Sigmoid colon (tissue), 7 donors: ENCODE results near the gene ASXL3. TPM values are rescaled to one million over a fixed set of nuclear protein-coding genes. Genes with fewer than 3 reads are reported as not detected.

ENCODE experiments used
- DNase-seq: peaks from one replicate; pipeline ENCODE4 v3.0.0-alpha.2; 2019
- H3K27ac ChIP-seq, 4 donors: fragments of 200-600 bp; sonication (generic); one replicate each; pipeline ENCODE4 v1.5.1; 2016 to 2019; ENCODE audit warnings: mild to moderate bottlenecking in 1 of 4
- H3K27me3 ChIP-seq, 3 donors: fragments of 200-600 bp; sonication (generic); one replicate each; pipeline ENCODE4 v1.5.1; 2019; ENCODE audit warnings: mild to moderate bottlenecking in 1 of 3
- H3K36me3 ChIP-seq, 4 donors: fragments of 200-600 bp; sonication (generic); one replicate each; pipeline ENCODE4 v1.5.1; 2016 to 2019
- H3K4me1 ChIP-seq, 4 donors: fragments of 200-600 bp; sonication (generic); one replicate each; pipeline ENCODE4 v1.5.1; 2017 to 2019
- H3K4me3 ChIP-seq, 4 donors: fragments of 200-600 bp; sonication (generic); one replicate each; pipeline ENCODE4 v1.5.1; 2017 to 2019; ENCODE audit warnings: mild to moderate bottlenecking in 2 of 4, moderate library complexity in 1 of 4
- H3K9me3 ChIP-seq, 4 donors: fragments of 200-600 bp in 3 of 4; sonication (generic) in 3 of 4; one replicate each; pipeline versions ENCODE4 v1.5.1 to v1.6.1; 2013 to 2019
- CTCF ChIP-seq, 4 experiments: fragments of 450-650 bp in 3 of 4; fragments of 200-600 bp in 1 of 4; IDR thresholded peaks; one replicate each; pipeline ENCODE4 v1.5.1; 2016 to 2019; ENCODE audit warnings: antibody characterized with exemption in 4 of 4, mild to moderate bottlenecking in 3 of 4, moderate library complexity in 2 of 4
- EP300 ChIP-seq, 4 donors: sonication (generic); formaldehyde crosslinking; IDR thresholded peaks; one replicate each; pipeline ENCODE4 v1.6.1; 2017; ENCODE audit warnings: antibody characterized with exemption in 4 of 4
- POLR2A ChIP-seq, 2 donors: fragments of 450-650 bp; IDR thresholded peaks; one replicate each; pipeline ENCODE4 v1.6.1; 2016; ENCODE audit warnings: antibody characterized with exemption in 2 of 2, mild to moderate bottlenecking in 2 of 2, moderate library complexity in 2 of 2
- POLR2AphosphoS5 ChIP-seq, 4 donors: sonication (generic); formaldehyde crosslinking; IDR thresholded peaks; one replicate each; pipeline ENCODE4 v1.6.1; 2017; ENCODE audit warnings: antibody characterized with exemption in 4 of 4
- intact Hi-C: fragments of 100-400 bp; cut with DNase I; formaldehyde crosslinking; loops from one replicate; pipeline ENCODE4 v1.15.1; 2023
- polyA plus RNA-seq, 3 donors: library from polyadenylated mRNA; stranded (reverse); fragments of 200-250 nt; gene quantifications; one replicate each; pipeline ENCODE4 v1.2.3, GENCODE V29; 2013
- total RNA-seq, 4 donors: library from RNA; depleted of rRNA; stranded (reverse); fragments of >200 nt; gene quantifications; one replicate each; pipeline ENCODE4 v1.1.0, GENCODE V29; 2016
- donor health status: healthy with polysubstance abuse.
- donor health status: Bipolar disorder and iron deficiency.
- donor health status: healthy.

ASXL3 gene
- total and polyA plus RNA-seq, 7 donors = under 0.01 to 9.1 (median 3.6) TPM

GRCh38 chr18:33781429-33781828 lies 203.4 kb downstream of the ASXL3 start:
- Histone ChIP-seq H3K27ac (no peak overlapping the region), H3K9me3 (no peaks in the 10 kb centered on the region), H3K36me3 (no peaks in the 10 kb centered on the region), H3K4me1 (no peaks in the 10 kb centered on the region), H3K4me3 (no peak overlapping the region), H3K27me3 (no peaks in the 10 kb centered on the region)
- TF ChIP-seq POLR2A (IDR thresholded peaks at IDR 0.05) (no peak), CTCF (IDR thresholded peaks at IDR 0.05) (no peak), EP300 (IDR thresholded peaks at IDR 0.05) (no peak), POLR2AphosphoS5 (IDR thresholded peaks at IDR 0.05) (no peak)
- no peak for DNase-seq
- intact Hi-C loops = no loop called here

Other genes starting within 250 kb of the ASXL3 start
- gene CCDC178, start 137.5 kb upstream of the ASXL3 start, total RNA-seq = 1 to 10 TPM in 1 of 4 donors, under 1 TPM in 3; under 0.01 to 1.7 (median 0.74) TPM
- under 1 TPM in 1 of 3 donors, not detected in 2; 0.32 TPM for gene CCDC178, start 137.5 kb upstream of the ASXL3 start, polyA plus RNA-seq